Panc1 (cell line): ENCODE measurements around the gene LETM1. TPM values are rescaled to one million over a fixed set of nuclear protein-coding genes. Genes with fewer than 3 reads are reported as not detected.

Source experiments
- ATAC-seq: fragments of 200-7000 bp; cut with Tn5 transposase; 2 replicates; pipeline ENCODE4 v1.9.1; 2020; ENCODE audit warnings: mild to moderate bottlenecking, moderate library complexity
- BruUV-seq: library from RNA; stranded (reverse); fragments of 400-500 nt; replicated peaks from 2 replicates; lab custom pipeline; 2021; lab: Mats Ljungman, UMichigan
- CTCF ChIA-PET: fragments of 300-600 bp; sonication (Branson Sonifier 250); formaldehyde crosslinking; loops from one replicate; lab custom pipeline; 2022; ENCODE audit warnings: antibody characterized with exemption; lab: Charles Lee
- POLR2A ChIA-PET: fragments of 300-600 bp; sonication (Branson Sonifier 250); formaldehyde crosslinking; loops from one replicate; lab custom pipeline; 2022; ENCODE audit warnings: antibody characterized with exemption; lab: Charles Lee
- DNase-seq: peaks from one replicate; pipeline ENCODE4 v3.0.0-alpha.2; 2010; ENCODE audit warnings: low read depth, low spot score
- H3K27ac ChIP-seq: 2 replicates; pipeline ENCODE4 v1.5.1; 2011; ENCODE audit warnings: mild to moderate bottlenecking, low read length, inconsistent platforms
- H3K27me3 ChIP-seq: fragments of 200-500 bp; sonication (Bioruptor generic); 2 replicates; pipeline ENCODE4 v1.6.0; 2014; ENCODE audit warnings: low read length, inconsistent platforms; ENCODE audit not compliant: control insufficient read depth, insufficient read depth
- H3K36me3 ChIP-seq: fragments of 200-500 bp; sonication (Bioruptor generic); 2 replicates; pipeline ENCODE4 v1.5.1; 2014; ENCODE audit warnings: inconsistent platforms, mild to moderate bottlenecking, low read length, moderate library complexity; ENCODE audit not compliant: control insufficient read depth, insufficient read depth
- H3K4me1 ChIP-seq: 2 replicates; pipeline ENCODE4 v1.5.1; 2011; ENCODE audit warnings: inconsistent platforms, mild to moderate bottlenecking, low read length, moderate library complexity; ENCODE audit not compliant: control insufficient read depth, insufficient read depth
- H3K4me3 ChIP-seq, 2 experiments: 2 replicates each; pipeline ENCODE4 v1.5.1; 2011 to 2012; ENCODE audit warnings: low read depth in 2 of 2, low read length in 2 of 2, mild to moderate bottlenecking in 2 of 2, inconsistent platforms in 1 of 2, moderate library complexity in 1 of 2
- H3K9me3 ChIP-seq: fragments of 200-500 bp; sonication (Bioruptor generic); 2 replicates; pipeline ENCODE4 v1.5.1; 2014; ENCODE audit warnings: low read depth, mild to moderate bottlenecking, inconsistent platforms, low read length, moderate library complexity; ENCODE audit not compliant: control insufficient read depth, insufficient read depth
- CTCF ChIP-seq: fragments of 450-650 bp; IDR thresholded peaks from 2 replicates; pipeline ENCODE4 v1.5.1; 2017; ENCODE audit warnings: mild to moderate bottlenecking
- POLR2AphosphoS5 ChIP-seq: IDR thresholded peaks from 2 replicates; pipeline ENCODE4 v1.6.1; 2012; ENCODE audit warnings: mild to moderate bottlenecking, low read depth, low read length, moderate library complexity
- REST ChIP-seq, 2 experiments: IDR thresholded peaks; 2 replicates each; pipeline ENCODE4 v1.6.1; 2011 to 2012; ENCODE audit warnings: low read depth in 2 of 2, control low read depth in 1 of 2, low read length in 1 of 2, mild to moderate bottlenecking in 1 of 2, moderate library complexity in 1 of 2; ENCODE audit not compliant: insufficient read depth in 1 of 2
- SIN3A ChIP-seq: IDR thresholded peaks from 2 replicates; pipeline ENCODE4 v1.6.1; 2012; ENCODE audit warnings: low read depth, mild to moderate bottlenecking, low read length, moderate library complexity, borderline replicate concordance; ENCODE audit not compliant: insufficient read depth
- TCF7L2 ChIP-seq: IDR thresholded peaks from 2 replicates; pipeline ENCODE4 v1.6.1; 2011; ENCODE audit warnings: mild to moderate bottlenecking, low read depth, low read length, inconsistent platforms
- in situ Hi-C: cut with HindIII; loops from 2 replicates; pipeline ENCODE4 v1.10.0; 2016; ENCODE audit warnings: low sequenced_read_pairs, low pct_unique_long_range_greater_than_20kb
- intact Hi-C: fragments of 100-400 bp; cut with micrococcal nuclease; formaldehyde crosslinking; loops from one replicate; pipeline ENCODE4 v1.10.0; 2022; ENCODE audit not compliant: unreplicated experiment
- total RNA-seq: library from RNA; stranded (reverse); gene quantifications from one replicate; pipeline ENCODE4 v1.2.1, GENCODE V29; 2021; ENCODE audit not compliant: unreplicated experiment

Gene LETM1
- total RNA-seq, 1 experiment from 2014 or later, result 67.6 TPM

- DNase-seq (no peak), ATAC-seq (no peak)
- no peaks in the 10 kb centered on the region for H3K9me3 ChIP-seq
- H3K27ac ChIP-seq, result no peak overlapping the region
- intact Hi-C loops (no loop called here), in situ Hi-C loops (no loop called here)
- BruUV-seq, result no TSS peak
- H3K27me3 ChIP-seq, result no peaks in the 10 kb centered on the region
- CTCF ChIA-PET, result no interaction called here
- H3K4me1 ChIP-seq, result peaks cover 10% of the 10 kb centered on the region; the same call in 1 of the 2 replicates
- POLR2A ChIA-PET, result no interaction called here
- TF ChIP-seq REST (IDR thresholded peaks at IDR 0.05; ENCODE audit: insufficient read depth in 1 of 2, low read depth in 2 of 2, low read length in 1 of 2) (no peak), TCF7L2 (no peak)
- peaks cover 4% of the 10 kb centered on the region; the same call in 1 of the 2 replicates for H3K36me3 ChIP-seq
- no peak overlapping the region for H3K4me3 ChIP-seq
Measured at GRCh38 chr4:1901127-1901526, 45.2 kb upstream of the LETM1 start.

- intact Hi-C loops, result no loop called here
- TF ChIP-seq REST (IDR thresholded peaks at IDR 0.05; ENCODE audit: insufficient read depth in 1 of 2, low read depth in 2 of 2, low read length in 1 of 2) (no peak), TCF7L2 (no peak), SIN3A (no peak), POLR2AphosphoS5 (no peak), CTCF (no peak)
- Histone ChIP-seq H3K27me3 (no peaks in the 10 kb centered on the region), H3K4me1 (peaks cover 10% of the 10 kb centered on the region; the same call in 1 of the 2 replicates), H3K4me3 (no peak overlapping the region), H3K36me3 (peaks cover 4% of the 10 kb centered on the region; the same call in 1 of the 2 replicates), H3K27ac (no peak overlapping the region), H3K9me3 (no peaks in the 10 kb centered on the region)
- ChIA-PET CTCF (no interaction called here), POLR2A (no interaction called here)
- ATAC-seq, result no peak
- BruUV-seq, result TSS peak; percentile 79
- in situ Hi-C loops, result no loop called here
- DNase-seq, result no peak
Measured at GRCh38 chr4:1900624-1901023, 44.7 kb upstream of the LETM1 start.
